Inflammatory macrophage treated with lipopolysaccharide for 1 hour (primary cell): ENCODE data around the gene SMIM13.
"Not testable (repeated sequence)": the region's sequence is repeated elsewhere in the genome, so short reads cannot be mapped to it uniquely, and the experiment has no call there.

Source experiments
- DNase-seq, 2 donors: peaks; one replicate each; pipeline ENCODE4 v3.0.0-alpha.2; 2020 to 2022

Gene SMIM13

GRCh38 chr6:11085758-11086435 is 7.7 kb upstream of the SMIM13 start:
- DNase-seq = no peak

- not testable (repeated sequence) for DNase-seq
Measured at GRCh38 chr6:11087141-11087812, 6.4 kb upstream of the SMIM13 start.

DNA sequence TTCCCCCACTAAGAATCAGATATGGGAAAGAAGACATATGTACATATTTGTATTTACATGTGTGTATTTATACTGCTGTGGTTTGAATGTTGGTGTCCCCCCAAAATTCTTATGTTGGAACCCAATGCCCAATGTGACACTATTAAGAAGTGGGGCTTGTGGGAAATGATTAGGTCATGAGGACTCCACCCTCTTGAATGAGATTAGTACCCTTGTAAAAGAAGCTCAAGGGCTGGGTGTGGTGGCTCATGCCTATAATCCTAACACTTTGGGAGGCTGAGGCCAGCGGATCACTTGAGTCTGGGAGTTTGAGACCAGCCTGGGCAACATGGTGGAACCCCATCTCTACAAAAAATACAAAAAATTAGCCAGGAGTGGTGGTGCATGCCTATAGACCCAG is 3.9 kb upstream of the SMIM13 start:
- no peak for DNase-seq

DNA sequence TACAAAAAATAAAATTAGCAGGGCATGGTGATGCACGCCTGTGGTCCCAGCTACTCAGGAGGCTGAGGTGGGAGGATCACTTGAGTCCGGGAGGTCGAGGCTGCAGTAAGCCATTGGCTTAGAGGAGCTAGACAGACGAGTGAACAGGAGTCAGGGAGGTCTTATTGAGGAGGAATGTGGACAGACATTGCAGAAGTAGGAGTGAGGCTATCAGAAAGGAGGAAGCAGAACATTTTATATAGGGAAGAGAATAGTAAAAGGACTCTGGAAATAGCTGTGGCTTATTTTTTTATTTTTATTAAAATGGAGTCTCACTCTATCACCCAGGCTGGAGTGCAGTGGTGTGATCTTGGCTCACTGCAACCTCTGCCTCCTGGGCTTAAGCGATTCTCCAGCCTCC is 2.5 kb upstream of the SMIM13 start:
- peak in 1 of 2 donors; percentile 10 for DNase-seq

GRCh38 chr6:11092668-11093375 is 812 bp upstream of the SMIM13 start:
- DNase-seq = peak in 1 of 2 donors; percentile 25

DNA sequence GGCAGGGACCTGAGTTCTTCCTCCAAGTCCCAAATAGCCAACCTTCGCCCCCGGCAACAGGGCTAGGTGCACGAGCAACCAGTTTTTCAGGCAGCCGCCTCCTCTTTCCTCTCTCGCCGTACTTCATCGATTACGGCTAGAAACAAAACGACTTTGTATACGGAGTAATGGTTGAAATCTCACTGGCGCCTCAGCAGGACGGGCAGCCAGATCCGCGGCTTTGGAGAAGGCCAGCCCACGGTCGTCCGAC is 333 bp upstream of the SMIM13 start:
- DNase-seq = no peak

GRCh38 chr6:11094411-11094851 is 797 bp downstream of the SMIM13 start:
- DNase-seq = peak; percentile 43 to 52

DNA sequence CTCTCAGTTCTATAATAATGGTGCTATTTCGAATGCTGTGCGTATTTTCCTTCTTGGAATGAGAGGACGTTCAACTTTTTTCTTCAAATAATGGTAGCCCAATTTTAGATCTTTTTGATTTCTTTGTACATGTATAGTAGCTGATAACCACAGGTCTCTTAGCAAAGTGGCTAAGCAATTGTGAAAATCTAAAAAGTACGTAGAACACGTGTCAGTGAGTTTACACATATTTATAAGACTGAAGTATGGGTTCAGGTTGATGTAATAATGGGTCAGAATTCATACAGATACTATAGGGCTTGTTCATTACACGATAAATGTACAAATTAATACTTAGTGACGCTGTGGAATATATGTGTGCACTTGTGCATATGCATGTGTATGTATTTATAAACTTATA is 1.3 kb downstream of the SMIM13 start:
- DNase-seq = peak; percentile 44 to 60

DNA sequence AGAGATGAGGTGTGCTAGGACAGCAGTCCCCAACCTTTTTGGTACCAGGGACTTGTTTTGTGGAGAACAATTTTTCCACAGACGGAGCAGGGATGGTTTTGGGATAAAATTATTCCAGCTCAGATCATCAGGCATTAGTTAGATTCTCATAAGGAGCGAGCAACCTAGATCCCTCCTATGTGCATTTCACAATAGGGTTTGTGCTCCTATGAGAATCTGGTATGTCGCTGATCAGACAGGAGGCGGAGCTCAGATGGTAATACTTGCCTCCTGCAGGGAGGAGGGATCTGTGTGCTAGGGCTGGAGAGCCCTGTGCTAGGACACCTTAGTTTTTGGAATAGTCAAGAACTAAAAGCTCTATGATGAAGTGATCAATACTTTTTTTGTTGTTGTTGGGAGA is 2.5 kb downstream of the SMIM13 start:
- peak; percentile 54 to 56 for DNase-seq

DNA sequence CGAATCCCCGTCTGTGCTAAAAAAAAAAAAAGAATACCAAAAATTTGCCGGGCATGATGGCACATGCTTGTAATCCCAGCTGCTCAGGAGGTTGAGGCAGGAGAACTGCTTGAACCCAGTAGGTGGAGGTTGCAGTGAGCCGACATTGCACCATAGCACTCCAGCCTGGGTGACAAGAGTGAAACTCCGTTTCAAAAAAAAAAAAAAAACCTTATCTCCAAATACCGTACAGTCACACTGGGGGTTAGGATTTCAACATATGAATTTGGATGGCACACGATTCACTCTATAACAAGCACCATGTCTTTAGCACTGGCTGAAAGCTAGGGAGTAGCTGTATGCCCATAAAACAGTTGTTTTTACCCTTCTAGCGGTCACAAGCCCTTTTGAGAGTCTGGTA is 3.8 kb downstream of the SMIM13 start:
- DNase-seq = no peak

DNA sequence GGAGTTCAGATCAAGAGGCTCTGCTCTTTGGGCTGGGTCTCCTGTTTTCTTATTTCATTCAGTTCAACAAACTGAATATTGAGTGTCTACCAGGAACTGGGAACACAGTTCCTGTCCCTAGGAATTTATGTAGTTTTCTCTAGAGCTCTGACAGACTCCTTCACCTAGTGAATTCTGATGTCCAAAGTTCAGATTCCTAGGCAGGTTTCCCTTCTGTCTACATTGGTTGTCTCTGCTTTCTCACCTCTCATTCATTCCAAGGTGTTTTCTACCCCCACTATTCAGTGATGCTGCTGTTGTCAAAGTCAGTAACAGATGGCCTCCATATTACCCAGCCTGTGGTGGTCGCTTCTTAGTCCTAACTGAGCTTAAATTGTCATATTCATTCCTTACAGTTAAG is 4.4 kb downstream of the SMIM13 start:
- no peak for DNase-seq

- DNase-seq = no peak
Measured at GRCh38 chr6:11101417-11101816, 7.8 kb downstream of the SMIM13 start.

GRCh38 chr6:11103065-11103464 is 9.4 kb downstream of the SMIM13 start:
- DNase-seq = no peak

GRCh38 chr6:11108726-11109125 is 15.1 kb downstream of the SMIM13 start:
- no peak for DNase-seq

- no peak for DNase-seq
Measured at GRCh38 chr6:11110921-11111768, 17.5 kb downstream of the SMIM13 start, which contains the start of gene ERVFRD-1. Gene ERVFRD-1, minus strand, starts transcription at chr6:11111725. Its CDS starts 6,415 bp downstream, at chr6:11105310.

DNA sequence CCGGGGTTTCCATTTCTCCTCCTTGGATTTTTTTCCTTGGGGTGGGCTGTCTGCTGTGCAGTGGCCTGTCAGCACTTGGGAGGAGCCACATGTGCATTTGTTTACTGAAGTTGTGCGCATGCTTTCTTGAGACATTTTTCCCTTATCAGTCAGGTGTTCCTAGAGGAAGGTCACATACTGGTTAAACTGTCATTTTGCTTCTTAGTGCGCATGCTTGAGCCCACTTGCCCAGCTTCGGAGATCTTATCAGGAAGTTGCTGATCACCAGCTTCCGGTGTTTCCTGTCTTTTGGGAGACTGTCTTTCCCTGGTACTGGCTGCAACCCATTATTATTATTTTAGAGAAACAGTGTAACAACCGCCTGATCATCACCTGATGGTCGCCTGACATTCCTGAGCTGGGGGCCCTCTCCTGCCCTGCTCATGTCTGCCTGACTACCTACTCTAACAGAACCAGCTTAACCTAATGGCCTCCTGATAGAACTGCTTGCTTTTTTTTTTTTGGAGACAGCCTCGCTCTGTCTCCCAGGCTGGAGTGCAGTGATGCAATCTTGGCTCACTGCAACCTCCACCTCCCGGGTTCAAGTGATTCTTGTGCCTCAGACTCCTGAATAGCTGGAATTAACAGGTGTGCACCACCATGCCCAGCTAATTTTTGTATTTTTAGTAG is 18.3 kb downstream of the SMIM13 start:
- peak; percentile 26 to 56 for DNase-seq

DNA sequence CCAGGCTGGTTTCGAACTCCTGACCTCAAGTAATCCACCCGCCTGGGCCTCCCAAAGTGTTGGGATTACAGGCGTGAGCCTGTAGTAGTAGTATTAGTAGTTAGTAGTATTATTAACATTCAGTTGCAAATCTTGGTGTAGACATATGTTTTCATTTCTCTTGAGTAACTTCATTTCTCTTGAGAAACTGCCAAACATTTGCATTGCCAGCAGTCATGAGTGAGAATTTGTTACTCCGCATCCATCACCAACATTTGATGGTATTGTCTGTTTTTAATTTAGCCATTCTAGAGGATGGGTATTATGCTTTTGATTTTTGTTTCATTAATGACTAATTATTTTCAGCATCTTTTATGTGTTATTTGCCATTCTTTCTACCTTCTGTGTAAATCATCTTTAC is 19.4 kb downstream of the SMIM13 start:
- no peak for DNase-seq

DNA sequence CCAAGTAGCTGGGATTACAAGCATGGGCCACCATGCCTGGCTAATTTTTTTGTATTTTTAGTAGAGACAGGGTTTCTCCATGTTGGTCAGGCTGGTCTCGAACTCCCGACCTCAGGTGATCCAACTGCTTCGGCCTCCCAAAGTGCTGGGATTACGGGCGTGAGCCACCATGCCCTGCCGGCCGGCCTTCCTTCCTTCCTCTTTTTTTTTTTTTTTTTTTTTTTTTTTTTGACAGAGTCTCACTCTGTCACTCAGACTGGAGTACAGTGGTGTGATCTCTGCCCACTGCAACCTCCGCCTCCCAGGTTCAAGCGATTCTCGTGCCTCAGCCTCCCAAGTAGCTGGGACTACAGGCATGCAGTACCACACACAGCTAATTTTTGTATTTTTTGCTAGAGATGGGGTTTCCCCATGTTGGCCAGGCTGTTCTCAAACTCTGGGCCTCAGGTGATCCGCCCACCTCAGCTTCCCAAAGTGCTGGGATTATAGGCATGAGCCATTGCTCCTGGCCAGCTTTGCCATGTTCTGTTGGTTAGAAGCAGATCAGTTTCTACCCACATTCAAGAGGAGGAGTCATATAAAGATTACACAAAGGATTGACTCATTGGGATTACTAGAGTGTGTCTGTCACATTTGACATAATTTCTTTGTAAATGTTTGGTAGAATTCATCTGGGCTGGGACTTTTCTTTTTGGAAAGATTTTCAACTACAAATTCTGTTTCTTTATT is 22.3 kb downstream of the SMIM13 start:
- DNase-seq = peak; percentile 70 to 90

GRCh38 chr6:11120271-11121005 is 26.8 kb downstream of the SMIM13 start:
- no peak for DNase-seq

GRCh38 chr6:11121851-11122250 is 28.2 kb downstream of the SMIM13 start:
- DNase-seq = no peak

GRCh38 chr6:11122380-11122779 is 28.7 kb downstream of the SMIM13 start:
- DNase-seq = no peak
